HCT116 (cell line): Measurements from ENCODE around the gene RAD51D. TPM values are rescaled to one million over a fixed set of nuclear protein-coding genes. Genes with fewer than 3 reads are reported as not detected.

Experiments used
- ATAC-seq: fragments of 200-7000 bp; cut with Tn5 transposase; 2 replicates; pipeline ENCODE4 v1.9.1; 2020; ENCODE audit warnings: mild to moderate bottlenecking, moderate library complexity
- BruUV-seq: library from RNA; stranded (reverse); fragments of 400-500 nt; replicated peaks from 2 replicates; lab custom pipeline; 2021; lab: Mats Ljungman, UMichigan
- CTCF ChIA-PET: fragments of 300-600 bp; sonication (Branson Sonifier 250); formaldehyde crosslinking; loops from one replicate; lab custom pipeline; 2021; ENCODE audit warnings: antibody characterized with exemption; lab: Charles Lee
- POLR2A ChIA-PET: fragments of 300-600, 350-600 bp; sonication (Branson Sonifier 250); formaldehyde crosslinking; loops from one replicate; lab custom pipeline; 2021; ENCODE audit warnings: antibody characterized with exemption; lab: Charles Lee
- RAD21 ChIA-PET, 2 experiments: fragments of 300-600 bp; sonication (Branson Sonifier 250); formaldehyde crosslinking; loops; one replicate each; lab custom pipeline; 2023; ENCODE audit warnings: low total read pairs in 2 of 2; ENCODE audit not compliant: uncharacterized antibody in 2 of 2, unreplicated experiment in 2 of 2, low non-redundant PET in 1 of 2; lab: Charles Lee
- DNase-seq: peaks from one replicate; pipeline ENCODE4 v3.0.0-alpha.2; 2010; ENCODE audit warnings: low read depth, low spot score
- H2AFZ ChIP-seq: fragments of 200-600 bp; shearing (Covaris generic), sonication (generic); 2 replicates; pipeline ENCODE4 v1.6.1; 2017; ENCODE audit warnings: low read depth, mixed run types, mixed read lengths, antibody characterized with exemption, low read length; ENCODE audit not compliant: poor library complexity, severe bottlenecking
- H3K27ac ChIP-seq: 2 replicates; pipeline ENCODE4 v1.5.1; 2012; ENCODE audit warnings: low read depth, low read length
- H3K27me3 ChIP-seq: fragments of 200-600 bp; sonication (generic); 2 replicates; pipeline ENCODE4 v1.6.1; 2016; ENCODE audit warnings: mixed run types, low read length, mixed read lengths; ENCODE audit not compliant: insufficient read depth
- H3K36me3 ChIP-seq, 2 experiments: fragments of 200-500 bp in 1 of 2; fragments of 200-600 bp in 1 of 2; sonication (Bioruptor generic) in 1 of 2; sonication (generic) in 1 of 2; 2 replicates each; pipeline versions ENCODE4 v1.5.1 to v1.6.1; 2014 to 2016; ENCODE audit warnings: low read length in 2 of 2, inconsistent platforms in 1 of 2, mixed read lengths in 1 of 2, mixed run types in 1 of 2; ENCODE audit not compliant: insufficient read depth in 2 of 2, control insufficient read depth in 1 of 2
- H3K4me1 ChIP-seq, 2 experiments: fragments of 200-600 bp in 1 of 2; sonication (generic) in 1 of 2; 2 replicates each; pipeline versions ENCODE4 v1.5.1 to v1.6.1; 2012 to 2017; ENCODE audit warnings: low read length in 2 of 2, inconsistent platforms in 1 of 2, mild to moderate bottlenecking in 1 of 2, mixed read lengths in 1 of 2, mixed run types in 1 of 2, moderate library complexity in 1 of 2; ENCODE audit not compliant: insufficient read depth in 2 of 2, control insufficient read depth in 1 of 2
- H3K4me2 ChIP-seq: fragments of 200-600 bp; sonication (generic); 2 replicates; pipeline ENCODE4 v1.6.1; 2017; ENCODE audit warnings: mixed run types, low read length, mixed read lengths
- H3K4me3 ChIP-seq, 2 experiments: fragments of 200-600 bp in 1 of 2; sonication (generic) in 1 of 2; replicated peaks in 1 of 2; 2 replicates each; pipeline ENCODE4 v1.5.1; 2011 to 2016; ENCODE audit warnings: low read length in 2 of 2, control low read depth in 1 of 2, low read depth in 1 of 2, mild to moderate bottlenecking in 1 of 2, mixed read lengths in 1 of 2, mixed run types in 1 of 2
- H3K79me2 ChIP-seq: fragments of 200-600 bp; sonication (generic); 2 replicates; pipeline ENCODE4 v1.6.1; 2017; ENCODE audit warnings: mild to moderate bottlenecking, mixed run types, low read length, moderate library complexity, mixed read lengths; ENCODE audit not compliant: insufficient read depth
- H3K9ac ChIP-seq: fragments of 200-600 bp; sonication (generic); 2 replicates; pipeline ENCODE4 v1.6.1; 2016; ENCODE audit warnings: low read length, mixed read lengths
- H3K9me2 ChIP-seq: fragments of 200-600 bp; sonication (generic), shearing (Covaris generic); 2 replicates; pipeline ENCODE4 v1.6.1; 2017; ENCODE audit warnings: mixed run types, mild to moderate bottlenecking, moderate library complexity; ENCODE audit not compliant: insufficient read depth
- H3K9me3 ChIP-seq, 2 experiments: fragments of 200-500 bp in 1 of 2; fragments of 200-600 bp in 1 of 2; sonication (Bioruptor generic) in 1 of 2; sonication (generic) in 1 of 2; 2 replicates each; pipeline ENCODE4 v1.6.1; 2014 to 2017; ENCODE audit warnings: low read length in 2 of 2, mixed read lengths in 2 of 2, inconsistent platforms in 1 of 2, low read depth in 1 of 2, mild to moderate bottlenecking in 1 of 2, mixed run types in 1 of 2, moderate library complexity in 1 of 2; ENCODE audit not compliant: control insufficient read depth in 1 of 2, insufficient read depth in 1 of 2
- H4K20me1 ChIP-seq: fragments of 200-600 bp; sonication (generic), shearing (Covaris generic); 2 replicates; pipeline ENCODE4 v1.6.1; 2017; ENCODE audit warnings: mixed run types, mild to moderate bottlenecking, moderate library complexity; ENCODE audit not compliant: insufficient read depth
- ATF3 ChIP-seq: IDR thresholded peaks from 2 replicates; pipeline ENCODE4 v1.6.1; 2012
- CTCF ChIP-seq, 3 experiments: fragments of 200-600 bp in 1 of 3; sonication (generic) in 1 of 3; IDR thresholded peaks in 2 of 3; conservative IDR thresholded peaks in 1 of 3; 2 replicates each; pipeline ENCODE4 v1.5.1; 2012 to 2017; ENCODE audit warnings: low read depth in 2 of 3, low read length in 2 of 3, antibody characterized with exemption in 1 of 3, borderline replicate concordance in 1 of 3, control low read depth in 1 of 3, mild to moderate bottlenecking in 1 of 3, mixed read lengths in 1 of 3, mixed run types in 1 of 3, moderate library complexity in 1 of 3; ENCODE audit not compliant: insufficient read depth in 1 of 3
- JUND ChIP-seq: IDR thresholded peaks from 2 replicates; pipeline ENCODE4 v1.6.1; 2012
- POLR2AphosphoS5 ChIP-seq: IDR thresholded peaks from 2 replicates; pipeline ENCODE4 v1.6.1; 2011; ENCODE audit warnings: mild to moderate bottlenecking, low read depth, low read length, moderate library complexity
- RAD21 ChIP-seq: IDR thresholded peaks from 2 replicates; pipeline ENCODE4 v1.6.1; 2012; ENCODE audit warnings: low read depth, mild to moderate bottlenecking
- SP1 ChIP-seq: IDR thresholded peaks from 2 replicates; pipeline ENCODE4 v1.6.1; 2012; ENCODE audit warnings: low read depth
- SRF ChIP-seq: IDR thresholded peaks from 2 replicates; pipeline ENCODE4 v1.6.1; 2012; ENCODE audit warnings: low read depth
- TCF7L2 ChIP-seq: IDR thresholded peaks from 2 replicates; pipeline ENCODE4 v1.7.0; 2011; ENCODE audit warnings: borderline replicate concordance, inconsistent platforms; ENCODE audit not compliant: insufficient read depth, insufficient read length; ENCODE audit errors: extremely low read depth
- YY1 ChIP-seq: IDR thresholded peaks from 2 replicates; pipeline ENCODE4 v1.6.1; 2011; ENCODE audit warnings: low read length, low read depth, moderate library complexity, mild to moderate bottlenecking; ENCODE audit not compliant: insufficient replicate concordance; ENCODE audit errors: extremely low read depth
- ZBTB33 ChIP-seq: IDR thresholded peaks from 2 replicates; pipeline ENCODE4 v1.6.1; 2011; ENCODE audit warnings: mild to moderate bottlenecking, low read length, moderate library complexity; ENCODE audit not compliant: insufficient replicate concordance; ENCODE audit errors: extremely low read depth
- ZFX ChIP-seq: fragments of 450-650 bp; IDR thresholded peaks from 2 replicates; pipeline ENCODE4 v1.6.1; 2017
- ZNF274 ChIP-seq: fragments of 200-500 bp; sonication (Bioruptor generic); IDR thresholded peaks from 2 replicates; pipeline ENCODE4 v1.6.1; 2014; ENCODE audit warnings: mild to moderate bottlenecking, low read depth, low read length, inconsistent platforms
- intact Hi-C: fragments of 100-400 bp; cut with micrococcal nuclease; formaldehyde crosslinking; loops from 2 replicates; pipeline ENCODE4 v1.10.0; 2022
- total RNA-seq: library from RNA; stranded (reverse); gene quantifications from one replicate; pipeline ENCODE4 v1.2.1, GENCODE V29; 2021; ENCODE audit not compliant: unreplicated experiment

The RAD51D gene
- total RNA-seq, 1 experiment from 2014 or later, result 12.9 TPM

- TF ChIP-seq RAD21, result no peak
- TF ChIP-seq TCF7L2, result no peak
These were observed 34.8 kb upstream of the RAD51D start (continued) for GRCh38 chr17:35154196-35155165.

- intact Hi-C loops, result no loop called here
- no peak overlapping the region for H3K4me2 ChIP-seq
- RAD21 ChIA-PET, result no interaction called here
- no peaks in the 10 kb centered on the region for H3K27me3 ChIP-seq
- CTCF ChIA-PET, result no interaction called here
- POLR2A ChIA-PET, result no interaction called here
- no peak overlapping the region for H3K9ac ChIP-seq
- H3K27ac ChIP-seq, result no peak overlapping the region
- no peaks in the 10 kb centered on the region for H3K9me2 ChIP-seq
- H3K4me1 ChIP-seq, result no peaks in the 10 kb centered on the region
- no peak overlapping the region for H2AFZ ChIP-seq
- ATAC-seq (no peak), DNase-seq (no peak)
- H3K9me3 ChIP-seq, result no peaks in the 10 kb centered on the region
- H3K36me3 ChIP-seq, result no peaks in the 10 kb centered on the region
- no peaks in the 10 kb centered on the region for H4K20me1 ChIP-seq
- no TSS peak for BruUV-seq
- no peak for TF ChIP-seq SP1
- no peak for TF ChIP-seq TCF7L2
- TF ChIP-seq RAD21, result no peak
- no peak for TF ChIP-seq ATF3
- no peak for TF ChIP-seq ZBTB33
- no peak for TF ChIP-seq JUND
- no peak for TF ChIP-seq YY1
- TF ChIP-seq POLR2AphosphoS5, result no peak
- TF ChIP-seq ZFX, result no peak
- no peak for TF ChIP-seq SRF
- no peak for TF ChIP-seq ZNF274
- no peak for TF ChIP-seq CTCF (IDR thresholded peaks at IDR 0.05 in 2 of 3, conservative IDR thresholded peaks at IDR 0.05 in 1 of 3; ENCODE audit: borderline replicate concordance in 1 of 3, insufficient read depth in 1 of 3, low read depth in 2 of 3, low read length in 2 of 3)
- H3K79me2 ChIP-seq, result no peaks in the 10 kb centered on the region
- H3K4me3 ChIP-seq, result no peak overlapping the region
These were observed 32.9 kb upstream of the RAD51D start for GRCh38 chr17:35152421-35153140.
